ENCODE measurements around the gene SPSB1.
A peak's percentile ranks its signal among the peaks of the same experiment; 100 is the strongest.

Gene SPSB1

DNA sequence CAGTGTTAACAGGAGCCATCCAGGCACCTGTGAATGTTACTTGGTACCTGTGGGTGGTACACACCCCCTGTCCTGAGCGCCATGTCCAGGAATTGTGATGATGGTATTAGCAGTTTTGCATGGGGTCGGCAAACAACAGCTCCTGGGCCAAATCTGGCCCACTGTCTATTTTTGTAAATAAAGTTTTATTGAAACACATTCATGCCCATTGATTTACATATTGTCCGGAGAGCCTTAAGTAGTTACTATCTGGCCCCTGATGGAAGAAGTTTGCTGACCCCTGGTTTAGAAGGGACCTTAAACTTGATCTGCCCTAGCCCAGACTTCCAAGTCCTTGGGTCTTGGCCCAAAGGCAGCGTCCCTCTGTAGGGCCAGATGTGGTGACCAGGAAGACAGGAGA is 58.3 kb downstream of the SPSB1 start:
- no peak for TF ChIP-seq Cebpa-rat (IDR thresholded peaks at IDR 0.05)
- Histone ChIP-seq H3K4me2 (no peak overlapping the region; a peak in 1 of 22 replicates), H3K27ac (no peak overlapping the region), H3K9ac (no peak overlapping the region), H4K20me1 (peaks cover 35 to 98% (median 80%) of the 10 kb centered on the region in 11 experiments; a peak in 21 of 22 replicates), H3K27me3 (peaks cover 0 to 8% (median 0%) of the 10 kb centered on the region in 11 experiments; a peak in 2 of 22 replicates), H3K9me3 (replicated peaks in 1 of 11) (peaks cover 0 to 6% (median 0%) of the 10 kb centered on the region in 11 experiments; a peak in 6 of 22 replicates), H3K36me3 (peaks cover 4 to 18% (median 9%) of the 10 kb centered on the region in 11 experiments; a peak in 21 of 22 replicates), H3K4me1 (peaks cover 0 to 73% (median 45%) of the 10 kb centered on the region in 10 experiments; a peak in 15 of 20 replicates), H3K4me3 (no peak overlapping the region)

- peaks cover 12 to 26% (median 16%) of the 10 kb centered on the region in 11 experiments; a peak in 21 of 22 replicates for H3K36me3 ChIP-seq
- TF ChIP-seq Cebpa-rat (IDR thresholded peaks at IDR 0.05), result no peak
Observed at GRCh38 chr1:9351654-9352271, 59.1 kb downstream of the SPSB1 start.

DNA sequence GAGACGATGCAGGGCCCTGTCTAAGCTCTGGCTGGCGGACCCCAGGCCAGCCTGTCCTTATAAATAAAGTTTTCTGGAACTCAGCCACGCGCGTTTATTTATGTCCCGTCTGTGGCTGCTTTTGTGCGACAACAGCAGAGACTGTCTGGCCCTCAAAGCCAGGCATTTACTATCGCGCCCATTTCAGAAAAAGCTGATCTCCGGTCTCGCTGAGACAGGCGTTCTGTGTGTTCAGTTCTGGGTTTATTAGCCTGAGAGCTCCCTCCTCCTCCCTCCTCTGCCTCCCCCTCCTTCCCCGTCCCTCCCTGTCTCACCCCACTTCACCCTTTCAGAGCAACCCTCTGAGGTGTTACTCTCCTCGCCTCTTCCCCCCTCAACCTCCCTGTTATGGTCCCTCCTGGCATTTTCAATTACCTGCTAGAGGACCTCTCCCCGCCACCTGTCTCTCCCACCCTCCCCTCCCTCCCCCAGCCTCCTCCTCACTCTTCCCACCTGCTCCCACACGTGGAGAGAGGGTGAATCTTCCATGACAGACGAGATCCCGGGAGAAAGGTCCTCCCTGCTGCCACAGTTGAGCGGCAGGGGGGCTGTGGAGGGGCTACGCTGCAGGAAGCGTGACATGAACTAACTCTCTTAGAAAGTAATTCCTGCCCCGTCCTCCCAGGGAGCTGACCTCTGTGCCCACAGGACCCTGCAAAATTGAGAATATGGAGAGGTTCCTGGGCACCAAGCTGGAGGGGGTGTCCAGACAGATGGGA is 59.9 kb downstream of the SPSB1 start:
- H3K36me3 ChIP-seq, result peaks cover 15 to 32% (median 21%) of the 10 kb centered on the region in 11 experiments; a peak in 21 of 22 replicates
- no peak for TF ChIP-seq Cebpa-rat (IDR thresholded peaks at IDR 0.05)
- H3K9me3 ChIP-seq (replicated peaks in 1 of 11), result peaks cover 0 to 9% (median 0%) of the 10 kb centered on the region in 11 experiments; a peak in 6 of 22 replicates
- peaks cover 0 to 71% (median 40%) of the 10 kb centered on the region in 10 experiments; a peak in 15 of 20 replicates for H3K4me1 ChIP-seq
- peak overlapping the region in 7 of 11 experiments; percentile 15 to 68 (median 58); a peak in 11 of 22 replicates for H3K4me2 ChIP-seq
- H3K9ac ChIP-seq, result 0 out of 22 replicates have a peak overlapping the region, but pooled peaks of 4 of the 11 experiments have one; percentile 7 to 32 (median 11)
- no peak overlapping the region for H3K27ac ChIP-seq
- H3K27me3 ChIP-seq, result no peaks in the 10 kb centered on the region
- no peak overlapping the region for H3K4me3 ChIP-seq
- H4K20me1 ChIP-seq, result peaks cover 23 to 95% (median 68%) of the 10 kb centered on the region in 11 experiments; a peak in 20 of 22 replicates

More at GRCh38 chr1:9351654-9352271, 59.1 kb downstream of the SPSB1 start:
- Histone ChIP-seq H3K9me3 (replicated peaks in 1 of 11) (peaks cover 0 to 9% (median 0%) of the 10 kb centered on the region in 11 experiments; a peak in 6 of 22 replicates), H3K27me3 (no peaks in the 10 kb centered on the region), H3K4me3 (no peak overlapping the region), H3K27ac (no peak overlapping the region; a peak in 1 of 22 replicates), H3K9ac (0 out of 22 replicates have a peak overlapping the region, but pooled peaks of 4 of the 11 experiments have one; percentile 7 to 32 (median 11)), H4K20me1 (peaks cover 28 to 96% (median 72%) of the 10 kb centered on the region in 11 experiments; a peak in 20 of 22 replicates), H3K4me1 (peaks cover 0 to 66% (median 38%) of the 10 kb centered on the region in 10 experiments; a peak in 15 of 20 replicates), H3K4me2 (peak overlapping the region in 7 of 11 experiments; percentile 15 to 68 (median 58); a peak in 10 of 22 replicates)

DNA sequence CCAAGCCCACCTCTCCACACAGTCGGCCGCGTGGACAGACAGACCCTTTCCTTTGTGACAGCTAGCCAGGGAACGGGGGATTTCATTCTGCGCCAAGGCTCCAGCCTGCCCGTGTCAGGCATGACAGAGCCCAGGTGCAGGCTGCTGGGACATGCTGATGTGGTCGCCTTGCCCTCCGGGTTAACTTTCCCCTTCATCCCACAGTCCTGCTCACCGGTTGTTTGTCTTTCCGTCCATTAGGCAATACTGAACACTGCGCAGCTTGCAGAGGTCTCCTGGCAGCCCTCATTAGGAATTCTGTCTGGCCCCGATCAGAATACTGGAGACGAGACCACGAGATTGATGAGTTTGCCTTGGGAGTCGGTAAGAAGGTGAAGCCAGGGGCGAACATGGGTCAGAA is 62.8 kb downstream of the SPSB1 start:
- no peak for TF ChIP-seq Cebpa-rat (IDR thresholded peaks at IDR 0.05)
- Histone ChIP-seq H3K4me2 (peak overlapping the region in 1 of 11 experiments; percentile 32; a peak in 1 of 22 replicates), H3K9me3 (replicated peaks in 1 of 11) (peaks cover 0 to 9% (median 0%) of the 10 kb centered on the region in 11 experiments; a peak in 6 of 22 replicates), H3K9ac (no peak overlapping the region), H4K20me1 (peaks cover 8 to 95% (median 49%) of the 10 kb centered on the region in 11 experiments; a peak in 18 of 22 replicates), H3K4me3 (no peak overlapping the region), H3K4me1 (peaks cover 4 to 71% (median 32%) of the 10 kb centered on the region in 10 experiments; a peak in 19 of 20 replicates), H3K27me3 (no peaks in the 10 kb centered on the region), H3K27ac (no peak overlapping the region), H3K36me3 (peaks cover 15 to 46% (median 36%) of the 10 kb centered on the region in 11 experiments)

GRCh38 chr1:9356021-9356420 is 63.3 kb downstream of the SPSB1 start:
- Histone ChIP-seq H3K4me2 (no peak overlapping the region), H3K27ac (no peak overlapping the region), H3K4me3 (no peak overlapping the region), H3K4me1 (peaks cover 9 to 75% (median 35%) of the 10 kb centered on the region in 10 experiments; a peak in 19 of 20 replicates), H3K9me3 (replicated peaks in 1 of 11) (peaks cover 0 to 9% (median 0%) of the 10 kb centered on the region in 11 experiments; a peak in 6 of 22 replicates), H3K9ac (no peak overlapping the region), H3K36me3 (peaks cover 15 to 46% (median 36%) of the 10 kb centered on the region in 11 experiments), H3K27me3 (no peaks in the 10 kb centered on the region), H4K20me1 (peaks cover 4 to 95% (median 47%) of the 10 kb centered on the region in 11 experiments; a peak in 17 of 22 replicates)
- no peak for TF ChIP-seq Cebpa-rat (IDR thresholded peaks at IDR 0.05)

DNA sequence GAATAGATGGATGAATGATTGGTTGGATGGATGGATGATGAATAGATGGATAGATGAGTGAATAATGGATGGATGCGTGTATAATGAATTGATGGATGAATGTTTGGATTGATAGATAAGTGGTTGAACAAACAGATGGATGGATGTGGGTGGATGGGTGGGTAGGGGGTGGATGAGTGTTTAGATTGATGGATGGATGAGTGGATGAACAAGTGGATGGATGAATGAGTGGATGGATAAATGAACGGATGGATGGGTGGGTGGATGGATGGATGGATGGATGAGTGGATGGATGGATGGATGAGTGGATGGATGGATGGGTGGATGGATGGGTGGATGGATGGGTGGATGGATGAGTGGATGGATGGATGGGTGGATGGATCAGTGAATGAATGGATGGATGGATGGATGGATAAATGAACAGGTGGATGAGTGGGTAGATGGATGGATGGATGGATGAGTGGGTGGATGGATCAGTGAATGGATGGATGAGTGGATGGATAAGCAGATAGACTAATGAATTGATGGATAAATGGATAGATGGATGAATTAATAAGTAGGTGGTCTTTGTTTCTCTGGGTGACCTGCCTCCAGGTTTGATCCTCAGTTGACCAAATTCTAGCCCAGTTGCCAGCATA is 64.3 kb downstream of the SPSB1 start:
- Histone ChIP-seq H4K20me1 (peaks cover 4 to 95% (median 39%) of the 10 kb centered on the region in 11 experiments; a peak in 15 of 22 replicates), H3K27me3 (no peaks in the 10 kb centered on the region), H3K9me3 (replicated peaks in 1 of 11) (peaks cover 0 to 9% (median 0%) of the 10 kb centered on the region in 11 experiments; a peak in 6 of 22 replicates), H3K4me3 (no peak overlapping the region), H3K9ac (no peak overlapping the region), H3K36me3 (peaks cover 15 to 46% (median 36%) of the 10 kb centered on the region in 11 experiments), H3K27ac (no peak overlapping the region), H3K4me2 (peak overlapping the region in 6 of 11 experiments; percentile 6 to 55 (median 32); a peak in 7 of 22 replicates), H3K4me1 (peaks cover 18 to 76% (median 38%) of the 10 kb centered on the region in 10 experiments)
- TF ChIP-seq Cebpa-rat (IDR thresholded peaks at IDR 0.05), result no peak

GRCh38 chr1:9357958-9358357 is 65.3 kb downstream of the SPSB1 start:
- H3K9me3 ChIP-seq (replicated peaks in 1 of 11), result peaks cover 0 to 9% (median 0%) of the 10 kb centered on the region in 11 experiments; a peak in 6 of 22 replicates
- TF ChIP-seq Cebpa-rat (IDR thresholded peaks at IDR 0.05), result no peak
- peaks cover 15 to 46% (median 36%) of the 10 kb centered on the region in 11 experiments for H3K36me3 ChIP-seq
- no peaks in the 10 kb centered on the region for H3K27me3 ChIP-seq
- peak overlapping the region in 5 of 11 experiments; percentile 11 to 55 (median 35); a peak in 5 of 22 replicates for H3K4me2 ChIP-seq
- no peak overlapping the region for H3K9ac ChIP-seq
- peaks cover 4 to 97% (median 41%) of the 10 kb centered on the region in 11 experiments; a peak in 15 of 22 replicates for H4K20me1 ChIP-seq
- no peak overlapping the region for H3K4me3 ChIP-seq
- H3K4me1 ChIP-seq, result peaks cover 29 to 78% (median 40%) of the 10 kb centered on the region in 10 experiments
- no peak overlapping the region for H3K27ac ChIP-seq
